HG02943 (cell line): ENCODE data around the gene GLP2R.
"Not testable (repeated sequence)": the region's sequence is repeated elsewhere in the genome, so short reads cannot be mapped to it uniquely, and the experiment has no call there.

ENCODE experiments used
- ATAC-seq: cut with Tn5 transposase; IDR thresholded peaks from one replicate; pipeline ENCODE4 v1.9.1; 2021; ENCODE audit warnings: mild to moderate bottlenecking, low read depth, moderate library complexity; ENCODE audit not compliant: unreplicated experiment

GLP2R gene

DNA sequence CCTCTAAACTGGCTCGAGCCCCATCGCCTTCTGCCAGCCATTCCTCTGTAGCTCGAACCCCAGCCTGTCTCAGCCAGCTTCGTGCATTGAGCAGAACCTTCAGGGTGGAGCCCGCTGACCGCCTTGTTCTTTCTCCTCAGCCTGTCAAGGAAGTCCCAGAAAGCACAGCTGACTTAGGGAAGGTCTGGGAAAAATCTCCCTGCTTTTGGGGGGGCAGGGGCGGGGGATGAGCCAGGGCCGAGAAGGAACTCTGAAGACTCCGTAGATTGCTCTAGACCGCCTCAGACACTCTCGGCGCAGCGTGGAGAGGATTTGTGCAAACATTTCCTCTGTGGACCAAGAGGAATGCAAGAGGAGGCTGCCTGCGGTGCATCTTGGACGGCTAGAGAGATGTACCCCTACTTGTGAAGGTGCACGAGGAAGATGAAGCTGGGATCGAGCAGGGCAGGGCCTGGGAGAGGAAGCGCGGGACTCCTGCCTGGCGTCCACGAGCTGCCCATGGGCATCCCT, at the start of gene GLP2R:
Gene GLP2R, plus strand, starts transcription at position 284 of the 510 bp plus-strand sequence. Its CDS starts 140 bp downstream, at position 424.
- ATAC-seq, result no peak

DNA sequence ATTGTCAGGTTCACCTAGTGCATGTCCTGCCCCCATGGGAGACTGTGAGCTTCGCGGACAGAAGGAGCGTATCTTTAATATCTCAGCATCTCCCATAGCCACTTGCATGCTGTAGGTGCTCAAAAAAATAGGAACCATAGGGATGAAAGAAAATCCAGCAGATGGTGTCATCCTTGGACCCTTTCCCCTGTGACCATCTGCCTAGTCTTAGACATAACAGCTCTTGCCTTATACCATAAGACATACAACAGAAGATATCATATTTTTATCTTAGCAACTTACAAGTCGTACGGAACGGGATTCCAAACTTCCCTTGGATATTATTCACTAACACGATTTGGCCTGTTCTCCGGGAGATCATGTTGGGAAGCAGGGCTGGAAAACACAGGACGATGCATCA, 48.8 kb upstream of the GLP2R start:
- no peak for ATAC-seq

DNA sequence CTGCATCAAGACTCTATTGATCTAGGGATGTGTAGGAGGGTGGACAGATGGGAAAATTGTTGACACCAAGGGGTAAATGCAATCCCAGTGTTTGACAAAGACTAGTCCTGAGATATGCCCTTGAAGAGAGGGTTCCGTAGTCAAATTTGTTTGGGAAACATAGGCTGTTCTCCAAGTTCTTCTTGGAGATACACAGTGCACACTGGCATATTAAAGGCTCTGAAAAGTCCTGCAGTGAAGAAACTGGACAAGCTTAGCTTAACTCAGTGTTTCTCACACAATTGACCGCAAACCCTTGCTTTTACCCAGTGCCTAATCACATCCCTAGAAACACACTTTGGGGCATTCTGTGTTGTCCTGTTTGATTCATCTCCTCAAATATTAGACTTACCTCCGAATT, 45.2 kb upstream of the GLP2R start:
- ATAC-seq, result no peak

GRCh38 chr17:9783050-9783449, 42.7 kb upstream of the GLP2R start:
- no peak for ATAC-seq

GRCh38 chr17:9783465-9783864, 42.3 kb upstream of the GLP2R start:
- ATAC-seq, result not testable (repeated sequence)

- ATAC-seq, result no peak
These were observed 41.2 kb upstream of the GLP2R start for GRCh38 chr17:9784544-9784943.

DNA sequence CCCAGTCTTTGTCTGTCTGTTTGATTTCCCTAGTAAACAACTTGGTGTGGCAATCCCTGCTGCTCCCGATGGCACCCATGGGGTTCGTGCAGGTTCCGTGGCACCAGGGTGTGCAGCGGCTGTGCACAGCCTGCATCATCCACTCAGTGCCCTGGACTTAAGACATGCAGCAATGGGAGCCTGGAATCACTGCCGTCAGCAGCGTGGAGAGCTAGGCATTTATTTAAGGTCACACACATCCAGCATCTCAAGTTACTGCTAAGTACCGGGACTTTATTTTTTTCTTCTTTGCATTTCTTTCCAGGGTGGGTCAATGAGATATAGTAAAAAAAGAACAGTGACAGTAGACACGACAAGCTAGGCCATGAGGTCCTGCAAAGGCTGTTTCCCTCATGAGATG, 37.1 kb upstream of the GLP2R start:
- no peak for ATAC-seq

DNA sequence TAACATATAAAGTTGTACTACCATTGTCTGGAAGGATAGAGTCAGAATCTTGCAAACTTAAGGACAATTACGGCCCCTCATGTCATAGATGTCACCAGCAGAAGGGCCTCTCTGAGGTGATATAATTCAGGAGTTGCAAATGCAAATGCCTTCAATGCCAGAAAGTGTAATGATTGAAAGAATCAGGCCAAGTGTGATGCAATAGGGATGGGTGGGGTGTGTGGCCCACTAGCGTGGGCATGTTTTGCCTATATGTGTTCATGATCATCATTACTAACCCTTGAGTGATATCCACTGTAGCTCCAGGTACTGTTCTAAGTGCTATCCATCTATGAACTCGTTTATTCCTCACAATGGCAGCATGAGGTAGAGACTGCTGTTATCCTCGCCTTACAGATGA, 35.4 kb upstream of the GLP2R start:
- no peak for ATAC-seq

- ATAC-seq, result no peak
These were observed 34.5 kb upstream of the GLP2R start, which contains the start of gene DHRS7C for GRCh38 chr17:9790889-9791876. DHRS7C (minus strand) TSS chr17:9791592; CDS start chr17:9791284, 308 bp downstream.

DNA sequence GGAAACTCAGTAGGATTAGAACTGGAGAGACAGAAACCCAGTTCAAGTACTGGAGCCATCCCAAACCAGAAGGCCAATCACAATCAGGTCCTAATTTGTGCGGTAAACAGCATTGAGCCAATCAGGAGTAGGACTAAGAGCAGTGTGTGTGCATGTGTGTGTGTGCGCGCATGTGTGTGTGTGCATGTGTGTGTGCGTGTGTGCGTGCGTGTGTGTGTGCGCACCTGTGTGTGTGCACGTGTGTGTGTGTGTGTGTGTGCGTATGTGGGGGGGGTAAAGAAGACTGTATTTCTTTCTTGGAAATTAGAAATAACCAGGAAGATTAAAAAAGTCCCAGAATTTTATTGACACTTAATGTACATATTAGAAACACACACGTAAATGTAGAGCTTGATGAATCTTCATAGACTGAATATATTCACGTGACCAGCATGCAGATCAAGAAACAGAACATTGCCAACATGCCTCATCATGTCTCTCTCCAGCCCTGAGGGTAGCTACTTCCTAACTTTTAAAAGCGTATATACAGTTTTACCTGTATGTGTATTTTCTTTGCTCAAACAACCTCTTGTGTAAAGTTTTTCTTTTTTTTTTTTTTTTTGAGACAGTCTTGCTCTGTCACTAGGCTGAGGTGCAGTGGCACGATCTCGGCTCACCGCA, 33.4 kb upstream of the GLP2R start:
- no peak for ATAC-seq

GRCh38 chr17:9798008-9798407, 27.7 kb upstream of the GLP2R start:
- ATAC-seq, result no peak

DNA sequence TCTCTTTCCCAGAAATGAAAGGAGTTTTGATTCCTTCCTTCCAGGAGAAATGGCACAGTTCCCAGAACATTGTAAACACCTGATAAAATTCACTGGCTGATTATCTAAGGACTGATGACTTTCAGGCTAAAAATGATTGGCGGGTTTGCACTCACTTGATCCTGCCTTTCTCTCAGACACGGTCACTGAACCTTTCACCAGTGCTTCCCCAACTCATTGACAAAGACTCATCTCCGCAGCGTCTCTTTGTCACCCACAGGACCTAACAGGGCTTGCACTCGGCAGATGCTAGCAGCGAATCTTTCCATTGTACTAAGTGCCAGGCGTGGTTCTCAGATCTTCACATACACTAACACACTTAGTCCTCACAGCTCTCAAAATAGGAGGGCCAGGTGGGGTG, 27.0 kb upstream of the GLP2R start:
- no peak for ATAC-seq

- no peak for ATAC-seq
These were observed 24.2 kb upstream of the GLP2R start for GRCh38 chr17:9801505-9801904.

GRCh38 chr17:9802294-9802693, 23.4 kb upstream of the GLP2R start:
- ATAC-seq, result no peak

GRCh38 chr17:9802697-9803096, 23.0 kb upstream of the GLP2R start:
- no peak for ATAC-seq

GRCh38 chr17:9805769-9806168, 20.0 kb upstream of the GLP2R start:
- no peak for ATAC-seq

DNA sequence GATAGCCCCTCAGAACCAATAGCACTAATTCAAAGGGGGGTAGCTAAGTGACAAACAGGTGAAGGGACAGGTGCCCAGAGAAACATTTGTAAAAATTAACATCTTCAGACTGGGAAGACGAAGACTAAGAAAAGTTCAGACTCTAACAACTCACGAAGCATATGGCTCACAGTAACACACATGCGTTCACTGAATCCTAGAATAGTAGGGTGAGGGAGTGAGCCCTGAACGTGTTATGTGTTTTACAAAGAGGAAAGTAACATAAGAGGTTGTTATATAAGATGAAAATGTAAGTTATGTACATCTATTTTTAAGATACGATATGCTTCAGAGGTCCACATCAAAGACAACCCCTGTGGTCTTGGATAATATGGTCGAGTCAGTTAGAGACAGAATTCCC, 19.0 kb upstream of the GLP2R start:
- no peak for ATAC-seq

GRCh38 chr17:9809409-9809808, 16.3 kb upstream of the GLP2R start:
- ATAC-seq, result no peak

- no peak for ATAC-seq
These were observed 15.4 kb upstream of the GLP2R start for GRCh38 chr17:9810100-9810949.

GRCh38 chr17:9811086-9811485, 14.6 kb upstream of the GLP2R start:
- no peak for ATAC-seq
